NCI-H2029 (cell line): ENCODE measurements around the gene BCL2.
A peak's percentile ranks its signal among the peaks of the same experiment; 100 is the strongest.

Experiments
- DNase-seq: peaks from one replicate; lab custom pipeline; 2025; lab: John Stamatoyannopoulos, UW

Gene BCL2

DNA sequence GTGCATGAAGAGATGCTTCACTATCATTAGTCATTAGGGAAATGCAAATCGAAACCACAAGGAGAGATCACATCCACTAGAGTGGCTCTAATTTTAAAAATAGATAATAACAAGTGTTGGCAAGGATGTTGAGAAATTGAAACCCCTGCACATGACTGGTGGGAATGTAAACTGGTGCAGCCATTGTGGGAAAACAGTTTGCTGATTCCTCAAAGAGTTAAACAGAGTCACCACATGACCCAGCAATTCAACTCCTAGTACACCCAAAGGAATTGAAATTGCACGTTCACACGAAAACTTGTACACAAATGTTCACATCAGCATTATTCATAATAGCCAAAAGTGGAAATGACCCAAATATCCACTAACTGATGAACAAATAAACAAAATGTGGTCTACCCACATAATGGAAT lies 179.5 kb downstream of the BCL2 start:
- no peak for DNase-seq

GRCh38 chr18:63138436-63139340 lies 180.9 kb downstream of the BCL2 start:
- peak; percentile 44 for DNase-seq

DNA sequence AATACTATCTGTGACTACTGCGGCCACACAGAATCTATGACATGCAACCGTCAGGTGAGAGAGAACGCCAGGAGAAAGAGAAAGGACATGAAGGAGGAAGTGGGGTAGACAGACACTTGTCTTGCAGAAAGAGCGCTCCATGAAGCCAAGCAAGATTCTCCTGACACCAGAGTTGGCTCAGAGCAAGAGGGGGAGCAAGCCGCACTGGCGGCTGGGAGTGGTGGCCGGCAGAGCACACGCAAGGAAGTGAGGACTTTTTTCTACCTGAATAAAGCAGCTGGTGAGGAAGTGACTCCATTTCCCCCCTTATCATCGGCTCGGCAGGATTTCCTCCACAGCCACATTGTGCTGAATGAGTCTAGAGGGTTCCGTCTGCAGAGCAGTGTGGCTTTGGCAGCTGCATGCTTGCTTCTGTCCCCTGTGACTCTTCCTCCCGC lies 181.6 kb downstream of the BCL2 start:
- no peak for DNase-seq

GRCh38 chr18:63135101-63135500 lies 184.5 kb downstream of the BCL2 start:
- DNase-seq = no peak

GRCh38 chr18:63132819-63133200 lies 186.8 kb downstream of the BCL2 start:
- DNase-seq = peak; percentile 31

DNA sequence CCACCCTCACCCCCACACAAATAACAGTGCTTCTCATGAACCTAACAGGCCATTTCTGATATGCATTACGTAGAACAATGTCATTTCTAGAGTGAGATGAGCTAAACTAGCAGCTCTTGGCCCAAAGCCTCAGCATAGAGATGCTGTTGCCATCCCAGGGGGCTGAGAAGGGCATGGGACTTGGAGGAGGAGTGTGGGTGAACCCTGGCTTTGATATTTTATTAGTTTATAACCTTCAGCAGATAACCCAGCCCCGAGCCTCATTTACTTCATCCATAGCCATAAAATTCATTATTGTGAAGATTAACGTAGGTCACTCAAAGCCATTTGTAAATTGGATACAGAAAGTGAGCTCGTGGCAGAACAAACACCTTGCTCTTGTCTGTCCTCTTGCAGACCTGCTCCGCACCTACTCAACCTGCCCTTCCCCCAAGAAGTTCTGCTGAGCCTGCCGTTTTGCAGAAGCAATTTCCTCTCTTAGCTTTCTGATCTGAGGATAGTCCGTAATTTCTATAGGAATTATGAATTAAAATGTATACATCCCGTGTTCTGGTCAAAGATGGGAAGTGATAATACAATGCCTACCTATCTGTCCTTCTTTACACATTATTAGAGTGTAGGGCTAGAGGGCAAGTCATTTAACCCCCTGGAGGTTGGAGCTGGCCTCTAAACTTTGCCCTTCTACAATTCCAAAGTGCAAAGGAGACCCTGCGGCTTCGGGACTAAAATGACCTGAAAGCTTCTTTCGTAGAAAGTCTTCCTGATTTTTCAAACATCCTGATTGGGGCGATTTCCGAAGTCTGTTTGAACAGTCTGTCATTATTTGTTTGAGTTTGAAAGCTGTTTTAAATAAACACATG lies 187.4 kb downstream of the BCL2 start:
- DNase-seq = no peak

GRCh38 chr18:63131106-63131958 lies 188.2 kb downstream of the BCL2 start:
- DNase-seq = no peak

GRCh38 chr18:63130176-63130575 lies 189.4 kb downstream of the BCL2 start:
- DNase-seq = no peak

GRCh38 chr18:63128237-63128974 lies 191.2 kb downstream of the BCL2 start:
- DNase-seq = no peak

- DNase-seq = no peak
These were observed 193.2 kb downstream of the BCL2 start for GRCh38 chr18:63126134-63127069.

DNA sequence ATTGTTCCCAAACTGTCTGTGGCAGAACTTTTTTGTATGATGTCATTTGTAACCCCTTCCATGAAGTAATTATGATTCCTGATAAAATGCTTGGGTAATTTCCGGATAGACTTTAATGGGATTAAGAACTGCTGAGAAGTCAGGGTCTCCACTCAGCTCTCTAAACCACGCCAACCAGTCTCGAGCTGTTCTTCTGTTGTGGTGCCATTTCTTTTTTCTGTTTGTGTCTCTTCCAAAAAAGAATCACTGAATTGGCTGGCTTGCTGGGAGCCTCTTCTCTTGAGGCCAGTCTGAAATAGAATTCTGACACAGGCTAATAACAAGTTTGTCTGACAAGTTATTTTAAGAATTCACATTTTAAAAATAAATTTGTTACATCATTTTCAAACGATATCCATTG lies 198.9 kb downstream of the BCL2 start:
- DNase-seq = no peak

- DNase-seq = no peak
These were observed 199.9 kb downstream of the BCL2 start for GRCh38 chr18:63119647-63120046.

DNA sequence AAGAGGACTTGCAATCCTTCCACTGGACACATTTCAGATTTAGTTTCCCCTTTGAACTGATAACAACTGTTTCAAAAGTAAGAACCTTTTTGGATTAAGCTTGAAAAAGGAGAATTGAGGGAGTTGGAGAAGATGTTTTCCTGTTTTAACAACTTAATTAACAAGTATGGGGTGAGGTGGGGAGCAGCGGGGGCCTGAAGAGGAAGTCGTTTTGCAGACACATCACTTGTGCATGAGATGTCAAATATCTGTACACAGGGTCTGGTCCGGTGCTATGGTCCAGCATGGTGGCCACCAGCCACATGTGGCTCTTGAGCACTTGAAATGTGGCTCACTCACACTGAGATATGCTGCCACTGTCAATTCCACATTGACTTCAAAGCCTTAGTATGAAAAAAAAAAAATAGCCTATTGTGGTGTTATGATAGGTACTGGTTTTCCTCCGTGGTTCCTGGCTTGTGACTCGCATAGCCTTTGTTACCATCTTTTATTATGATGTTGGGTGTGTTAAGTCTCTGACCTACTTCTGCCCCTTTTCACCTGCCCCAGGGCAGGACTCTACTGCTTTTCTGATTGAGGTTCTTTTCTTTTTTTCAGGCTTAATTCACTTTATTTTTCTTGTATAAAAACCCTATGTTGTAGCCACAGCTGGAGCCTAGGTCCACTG lies 205.5 kb downstream of the BCL2 start:
- DNase-seq = no peak

DNA sequence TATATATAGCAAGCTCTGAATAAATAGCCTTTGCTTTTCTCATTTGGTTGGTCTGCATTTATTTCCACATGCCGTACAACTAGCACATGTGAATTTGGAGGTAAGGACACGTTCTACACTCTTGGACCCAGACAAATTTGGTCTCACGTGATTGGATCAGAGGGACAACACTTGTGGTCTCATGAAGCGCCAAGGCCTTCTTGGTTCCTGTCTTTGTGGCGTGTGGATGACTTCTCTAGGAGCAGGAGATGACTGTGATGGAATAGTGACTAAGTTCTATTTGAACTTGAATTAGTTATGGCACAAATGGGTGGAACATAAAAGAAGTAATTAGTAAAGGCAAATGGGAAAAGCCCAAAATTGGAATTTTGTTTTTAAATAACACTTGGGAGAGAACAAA lies 206.9 kb downstream of the BCL2 start:
- no peak for DNase-seq

- peak; percentile 63 for DNase-seq
These were observed 207.7 kb downstream of the BCL2 start for GRCh38 chr18:63111671-63112402.

GRCh38 chr18:63109802-63110201 lies 209.8 kb downstream of the BCL2 start:
- DNase-seq = no peak

GRCh38 chr18:63109022-63109421 lies 210.5 kb downstream of the BCL2 start:
- no peak for DNase-seq

GRCh38 chr18:63107931-63108330 lies 211.6 kb downstream of the BCL2 start:
- DNase-seq = no peak
